ENCODE data around the gene F10. TPM values are rescaled to one million over a fixed set of nuclear protein-coding genes. Genes with fewer than 3 reads are reported as not detected.

The F10 gene
- total and polyA plus RNA-seq, 2 of the 13 experiments (the other 11 are each of a cell fraction or from before 2014, with no cell fraction given): 58.4 to 237 TPM

GRCh38 chr13:113110048-113110851 lies 12.3 kb upstream of the F10 start:
- in situ Hi-C loops (cut with HindIII; ENCODE audit: extremely low pct_ligation_motif_present, low pct_unique_long_range_greater_than_20kb): no loop called here
- Histone ChIP-seq H3K36me3 (replicated peaks in 1 of 2; ENCODE audit: control insufficient read depth in 1 of 2, insufficient read depth in 2 of 2, low read length in 2 of 2) (no peaks in the 10 kb centered on the region; a peak in 1 of 5 replicates), H4K20me1 (ENCODE audit: insufficient read depth, low read length) (no peaks in the 10 kb centered on the region), H3K9ac (ENCODE audit: insufficient read depth, low read depth, low read length) (no peak overlapping the region), H3K27me3 (ENCODE audit: control insufficient read depth in 1 of 2, insufficient read depth in 2 of 2, low read length in 2 of 2) (no peaks in the 10 kb centered on the region), H3K9me3 (ENCODE audit: low read length) (no peaks in the 10 kb centered on the region), H3K27ac (ENCODE audit: extremely low read length, insufficient read depth, low read length) (no peak overlapping the region), H3K79me2 (ENCODE audit: insufficient read depth, low read length) (peaks cover 8% of the 10 kb centered on the region), H2AFZ (ENCODE audit: low read length) (no peak overlapping the region), H3K4me3 (replicated peaks in 1 of 3; ENCODE audit: insufficient read depth in 1 of 3, low read depth in 2 of 3, low read length in 3 of 3) (no peak overlapping the region), H3K4me2 (ENCODE audit: low read depth, low read length) (no peak overlapping the region), H3K4me1 (ENCODE audit: insufficient read depth, low read length) (peaks cover 24% of the 10 kb centered on the region)
- TF ChIP-seq AKAP8 (CRISPR knock-in tag; IDR thresholded peaks at IDR 0.05) (0 out of 2 replicates have a peak, but pooled peaks have one; percentile 31), MYNN (CRISPR knock-in tag; IDR thresholded peaks at IDR 0.05; ENCODE audit: low read depth) (no peak), RBFOX2 (IDR thresholded peaks at IDR 0.05; ENCODE audit: low read depth, low read length) (peak; percentile 65), ZKSCAN5 (CRISPR knock-in tag; IDR thresholded peaks at IDR 0.05) (no peak), SKIL (CRISPR knock-in tag; IDR thresholded peaks at IDR 0.05; ENCODE audit: borderline replicate concordance) (no peak), ZNF207 (IDR thresholded peaks at IDR 0.05; ENCODE audit: borderline replicate concordance) (no peak), ZFY (CRISPR knock-in tag; IDR thresholded peaks at IDR 0.05) (no peak), TBX2 (CRISPR knock-in tag; IDR thresholded peaks at IDR 0.05; ENCODE audit: borderline replicate concordance) (no peak), ZNF441 (CRISPR knock-in tag; IDR thresholded peaks at IDR 0.05; ENCODE audit: borderline replicate concordance) (no peak), TARDBP (CRISPR knock-in tag; IDR thresholded peaks at IDR 0.05) (no peak), EHMT2 (IDR thresholded peaks at IDR 0.05; ENCODE audit: borderline replicate concordance, low read depth, low read length) (no peak), ZNF10 (CRISPR knock-in tag; IDR thresholded peaks at IDR 0.05; ENCODE audit: borderline replicate concordance, low read depth) (no peak)
- TF ChIP-seq, protein P1, sequence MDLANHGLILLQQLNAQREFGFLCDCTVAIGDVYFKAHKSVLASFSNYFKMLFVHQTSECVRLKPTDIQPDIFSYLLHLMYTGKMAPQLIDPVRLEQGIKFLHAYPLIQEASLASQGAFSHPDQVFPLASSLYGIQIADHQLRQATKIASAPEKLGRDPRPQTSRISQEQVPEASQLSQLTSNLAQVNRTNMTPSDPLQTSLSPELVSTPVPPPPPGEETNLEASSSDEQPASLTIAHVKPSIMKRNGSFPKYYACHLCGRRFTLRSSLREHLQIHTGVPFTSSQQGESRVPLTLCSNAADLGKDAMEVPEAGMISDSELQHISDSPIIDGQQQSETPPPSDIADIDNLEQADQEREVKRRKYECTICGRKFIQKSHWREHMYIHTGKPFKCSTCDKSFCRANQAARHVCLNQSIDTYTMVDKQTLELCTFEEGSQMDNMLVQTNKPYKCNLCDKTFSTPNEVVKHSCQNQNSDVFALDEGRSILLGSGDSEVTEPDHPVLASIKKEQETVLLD (CRISPR knock-in tag; IDR thresholded peaks at IDR 0.05; ENCODE audit: low read depth): no peak
- POLR2A ChIA-PET: no interaction called here
- ATAC-seq (no peak), DNase-seq (ENCODE audit: low spot score) (no peak), FAIRE-seq (no peak)
- CTCF ChIA-PET (ENCODE audit: low intra/inter-chr PET ratio, low total read pairs): no interaction called here
- WGBS (ENCODE audit: low lambda C conversion rate): 99% methylated on average over 90 of the region's 99 CpGs
- BruUV-seq (replicated peaks): no TSS peak
- intact Hi-C loops (cut with micrococcal nuclease; ENCODE audit: unreplicated experiment): no loop called here
